OCI-LY7 (cell line): Measurements from ENCODE around the gene TMEM61. TPM values are rescaled to one million over a fixed set of nuclear protein-coding genes. Genes with fewer than 3 reads are reported as not detected.

Source experiments
- BruUV-seq: library from RNA; stranded (reverse); fragments of 400-500 nt; replicated peaks from 2 replicates; lab custom pipeline; 2021; lab: Mats Ljungman, UMichigan
- CTCF ChIA-PET: fragments of 300-600 bp; sonication (Branson Sonifier 250); formaldehyde crosslinking; loops from one replicate; lab custom pipeline; 2022; ENCODE audit warnings: antibody characterized with exemption; ENCODE audit not compliant: unreplicated experiment; lab: Charles Lee
- POLR2A ChIA-PET: fragments of 300-600 bp; sonication (Branson Sonifier 250); formaldehyde crosslinking; loops from one replicate; lab custom pipeline; 2022; ENCODE audit warnings: antibody characterized with exemption; lab: Charles Lee
- DNase-seq: peaks from one replicate; pipeline ENCODE4 v3.0.0-alpha.2; 2015; ENCODE audit warnings: low spot score
- H2AFZ ChIP-seq: fragments of 200-600 bp; sonication (generic), shearing (Covaris generic); 2 replicates; pipeline ENCODE4 v1.6.1; 2014; ENCODE audit warnings: mild to moderate bottlenecking, antibody characterized with exemption, low read length, moderate library complexity
- H3K27ac ChIP-seq: fragments of 200-600 bp; sonication (generic); 2 replicates; pipeline ENCODE4 v1.5.1; 2014; ENCODE audit warnings: mixed run types, low read depth, mild to moderate bottlenecking, moderate library complexity, low read length, inconsistent platforms; ENCODE audit not compliant: poor library complexity, severe bottlenecking
- H3K36me3 ChIP-seq: fragments of 200-600 bp; sonication (generic); 2 replicates; pipeline ENCODE4 v1.6.1; 2014; ENCODE audit warnings: mild to moderate bottlenecking, antibody characterized with exemption, low read length, moderate library complexity, mixed read lengths; ENCODE audit not compliant: insufficient read depth
- H3K4me1 ChIP-seq: fragments of 200-600 bp; sonication (generic); 2 replicates; pipeline ENCODE4 v1.5.1; 2014; ENCODE audit warnings: mild to moderate bottlenecking, low read length; ENCODE audit not compliant: insufficient read depth, poor library complexity, severe bottlenecking
- H3K4me2 ChIP-seq: fragments of 200-600 bp; sonication (generic); 2 replicates; pipeline ENCODE4 v1.6.1; 2014; ENCODE audit warnings: mild to moderate bottlenecking, low read length
- H3K4me3 ChIP-seq: fragments of 200-600 bp; sonication (generic); 2 replicates; pipeline ENCODE4 v1.5.1; 2014; ENCODE audit warnings: mild to moderate bottlenecking, low read depth, low read length; ENCODE audit not compliant: poor library complexity, severe bottlenecking
- H3K79me2 ChIP-seq: fragments of 200-600 bp; sonication (generic); 2 replicates; pipeline ENCODE4 v1.6.1; 2016; ENCODE audit warnings: low read depth, mild to moderate bottlenecking, low read length, moderate library complexity, mixed read lengths; ENCODE audit not compliant: insufficient read depth
- H3K9me2 ChIP-seq: fragments of 200-600 bp; sonication (generic); 2 replicates; pipeline ENCODE4 v1.6.1; 2016; ENCODE audit warnings: mild to moderate bottlenecking, low read length, mixed read lengths; ENCODE audit not compliant: insufficient read depth
- H3K9me3 ChIP-seq: fragments of 200-600 bp; sonication (generic); 2 replicates; pipeline ENCODE4 v1.6.1; 2014; ENCODE audit warnings: mild to moderate bottlenecking, mixed run types, low read length, mixed read lengths
- H4K20me1 ChIP-seq: fragments of 200-600 bp; sonication (generic); 2 replicates; pipeline ENCODE4 v1.6.1; 2014; ENCODE audit warnings: mild to moderate bottlenecking, antibody characterized with exemption, low read length, moderate library complexity, mixed read lengths; ENCODE audit not compliant: insufficient read depth
- CTCF ChIP-seq: fragments of 200-600 bp; sonication (generic); conservative IDR thresholded peaks from 2 replicates; pipeline ENCODE4 v1.5.1; 2014; ENCODE audit warnings: mild to moderate bottlenecking, antibody characterized with exemption, low read length, moderate library complexity, mixed read lengths
- EZH2phosphoT487 ChIP-seq: fragments of 200-600 bp; sonication (generic); IDR thresholded peaks from 2 replicates; pipeline ENCODE4 v1.6.1; 2018; ENCODE audit warnings: low read depth, borderline replicate concordance, mild to moderate bottlenecking, mixed run types, antibody characterized with exemption, low read length, moderate library complexity, mixed read lengths
- intact Hi-C: fragments of 100-400 bp; cut with micrococcal nuclease; formaldehyde crosslinking; loops from one replicate; pipeline ENCODE4 v1.10.0; 2022; ENCODE audit not compliant: unreplicated experiment
- total RNA-seq, 2 experiments: library from RNA; depleted of rRNA in 1 of 2; stranded (reverse); fragments of >200 nt in 1 of 2; shearing (Covaris generic) in 1 of 2; gene quantifications; 2 replicates each; pipeline ENCODE4 v1.2.3, GENCODE V29; 2014 to 2022

The TMEM61 gene
- total RNA-seq, 2 experiments from 2014 or later: not detected

GRCh38 chr1:54947540-54947939, 32.9 kb upstream of the TMEM61 start:
- no peaks in the 10 kb centered on the region for H3K9me3 ChIP-seq
- no peaks in the 10 kb centered on the region for H3K36me3 ChIP-seq
- intact Hi-C loops: no loop called here
- H3K4me2 ChIP-seq: no peak overlapping the region
- no peaks in the 10 kb centered on the region for H3K79me2 ChIP-seq
- DNase-seq: no peak
- BruUV-seq: no TSS peak
- H2AFZ ChIP-seq: no peak overlapping the region
- ChIA-PET CTCF (no interaction called here), POLR2A (no interaction called here)
- H3K4me1 ChIP-seq: no peaks in the 10 kb centered on the region
- no peaks in the 10 kb centered on the region for H4K20me1 ChIP-seq
- H3K9me2 ChIP-seq: no peaks in the 10 kb centered on the region
- no peak for TF ChIP-seq CTCF
- no peak for TF ChIP-seq EZH2phosphoT487
- H3K4me3 ChIP-seq: no peak overlapping the region
- H3K27ac ChIP-seq: no peak overlapping the region

DNA sequence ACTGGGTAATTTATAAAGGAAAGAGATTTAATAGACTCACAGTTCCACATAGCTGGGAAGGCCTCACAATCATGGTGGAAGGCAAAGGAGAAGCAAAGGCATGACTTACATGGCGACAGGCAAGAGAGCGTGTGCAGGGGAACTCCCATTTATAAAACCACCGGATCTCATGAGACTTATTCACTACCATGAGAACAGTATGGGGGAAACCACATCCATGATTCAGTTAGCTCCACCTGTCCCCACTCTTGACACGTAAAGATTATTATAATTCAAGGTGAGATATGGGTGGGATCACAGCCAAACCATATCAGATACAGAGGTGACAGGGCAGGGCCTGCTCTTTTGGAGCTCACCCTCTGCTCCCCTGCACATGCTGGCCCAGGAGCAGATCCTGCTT, 31.4 kb upstream of the TMEM61 start:
- Histone ChIP-seq H3K79me2 (no peaks in the 10 kb centered on the region), H3K27ac (no peak overlapping the region), H3K4me1 (no peaks in the 10 kb centered on the region), H4K20me1 (no peaks in the 10 kb centered on the region), H3K4me2 (no peak overlapping the region), H2AFZ (no peak overlapping the region), H3K36me3 (no peaks in the 10 kb centered on the region), H3K9me2 (no peaks in the 10 kb centered on the region), H3K4me3 (no peak overlapping the region), H3K9me3 (no peaks in the 10 kb centered on the region)
- ChIA-PET POLR2A (no interaction called here), CTCF (no interaction called here)
- no peak for DNase-seq
- no TSS peak for BruUV-seq
- intact Hi-C loops: no loop called here
- no peak for TF ChIP-seq EZH2phosphoT487

DNA sequence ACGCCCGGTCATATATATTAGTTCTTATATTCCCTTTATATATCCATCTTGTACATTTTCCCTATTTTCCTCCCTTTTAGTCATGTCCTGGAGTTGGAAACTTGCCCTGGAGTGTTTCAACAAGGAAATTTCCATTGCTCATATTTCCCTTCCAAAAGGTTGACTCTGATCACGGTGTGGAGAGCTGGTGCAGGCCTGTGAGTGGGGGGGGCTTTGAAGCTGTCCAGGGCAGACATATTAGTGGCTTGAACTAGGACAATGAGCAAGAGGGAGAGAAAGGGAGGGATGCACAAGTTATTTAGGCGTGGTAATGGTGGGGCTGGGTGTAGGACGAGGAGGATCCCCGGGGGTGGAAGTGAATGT, 30.4 kb upstream of the TMEM61 start:
- H2AFZ ChIP-seq: no peak overlapping the region
- H3K4me3 ChIP-seq: no peak overlapping the region
- no peak overlapping the region for H3K4me2 ChIP-seq
- H3K27ac ChIP-seq: no peak overlapping the region
- BruUV-seq: no TSS peak
- ChIA-PET CTCF (interaction anchor here (1.3 kb wide), 1 partner anchor 46 kb away, joined by 4 read pairs; no protein-coding TSS in a partner anchor), POLR2A (no interaction called here)
- no peak for TF ChIP-seq EZH2phosphoT487
- no peak for TF ChIP-seq CTCF
- intact Hi-C loops: loop anchor here (1.0 kb wide), 2 partner anchors 46 to 72 kb away; no protein-coding TSS in a partner anchor
- H3K79me2 ChIP-seq: no peaks in the 10 kb centered on the region
- no peaks in the 10 kb centered on the region for H3K9me3 ChIP-seq
- H3K36me3 ChIP-seq: no peaks in the 10 kb centered on the region
- H3K4me1 ChIP-seq: no peaks in the 10 kb centered on the region
- no peaks in the 10 kb centered on the region for H4K20me1 ChIP-seq
- DNase-seq: no peak
- H3K9me2 ChIP-seq: no peaks in the 10 kb centered on the region
